Measurements from ENCODE around the gene ATG14.
"Not testable (repeated sequence)": the region's sequence is repeated elsewhere in the genome, so short reads cannot be mapped to it uniquely, and the experiment has no call there.

The ATG14 gene

GRCh38 chr14:55434805-55435174 is 23.2 kb upstream of the ATG14 start:
- H3K4me3 ChIP-seq (ENCODE audit: insufficient read depth, low read depth, low read length, poor library complexity, severe bottlenecking): no peak overlapping the region
- H3K27me3 ChIP-seq (replicated peaks; ENCODE audit: control insufficient read depth, insufficient read depth, low read length, poor library complexity, severe bottlenecking): no peaks in the 10 kb centered on the region
- H3K27ac ChIP-seq (ENCODE audit: insufficient read depth, low read length, poor library complexity, severe bottlenecking): no peak overlapping the region

GRCh38 chr14:55433880-55434804 is 22.5 kb upstream of the ATG14 start:
- Histone ChIP-seq H3K36me3 (ENCODE audit: control insufficient read depth, insufficient read depth, low read length) (no peaks in the 10 kb centered on the region), H3K27me3 (replicated peaks; ENCODE audit: control insufficient read depth, insufficient read depth, low read length, poor library complexity, severe bottlenecking) (no peaks in the 10 kb centered on the region), H3K9me3 (ENCODE audit: control insufficient read depth, low read length) (no peaks in the 10 kb centered on the region), H3K4me3 (ENCODE audit: insufficient read depth, low read depth, low read length, poor library complexity, severe bottlenecking) (peak overlapping the region; percentile 5), H3K27ac (ENCODE audit: insufficient read depth, low read length, poor library complexity, severe bottlenecking) (peak overlapping the region; percentile 27), H3K4me1 (ENCODE audit: control insufficient read depth, insufficient read depth, low read length, poor library complexity, severe bottlenecking) (peaks cover 17% of the 10 kb centered on the region)
- DNase-seq: no peak

More at GRCh38 chr14:55434805-55435174, 23.2 kb upstream of the ATG14 start:
- DNase-seq: no peak
- Histone ChIP-seq H3K9me3 (ENCODE audit: control insufficient read depth, low read length) (no peaks in the 10 kb centered on the region), H3K36me3 (ENCODE audit: control insufficient read depth, insufficient read depth, low read length) (no peaks in the 10 kb centered on the region), H3K4me1 (ENCODE audit: control insufficient read depth, insufficient read depth, low read length, poor library complexity, severe bottlenecking) (peaks cover 17% of the 10 kb centered on the region)

GRCh38 chr14:55432628-55433027 is 21.0 kb upstream of the ATG14 start:
- H3K4me1 ChIP-seq (ENCODE audit: control insufficient read depth, insufficient read depth, low read length, poor library complexity, severe bottlenecking): peaks cover 17% of the 10 kb centered on the region
- H3K4me3 ChIP-seq (ENCODE audit: insufficient read depth, low read depth, low read length, poor library complexity, severe bottlenecking): no peak overlapping the region
- H3K27ac ChIP-seq (ENCODE audit: insufficient read depth, low read length, poor library complexity, severe bottlenecking): no peak overlapping the region
- DNase-seq: no peak
- no peaks in the 10 kb centered on the region for H3K27me3 ChIP-seq (replicated peaks; ENCODE audit: control insufficient read depth, insufficient read depth, low read length, poor library complexity, severe bottlenecking)
- no peaks in the 10 kb centered on the region for H3K36me3 ChIP-seq (ENCODE audit: control insufficient read depth, insufficient read depth, low read length)
- H3K9me3 ChIP-seq (ENCODE audit: control insufficient read depth, low read length): no peaks in the 10 kb centered on the region

GRCh38 chr14:55430024-55430690 is 18.5 kb upstream of the ATG14 start:
- Histone ChIP-seq H3K4me3 (ENCODE audit: insufficient read depth, low read depth, low read length, poor library complexity, severe bottlenecking) (no peak overlapping the region), H3K27ac (ENCODE audit: insufficient read depth, low read length, poor library complexity, severe bottlenecking) (no peak overlapping the region), H3K9me3 (ENCODE audit: control insufficient read depth, low read length) (no peaks in the 10 kb centered on the region), H3K4me1 (ENCODE audit: control insufficient read depth, insufficient read depth, low read length, poor library complexity, severe bottlenecking) (peaks cover 17% of the 10 kb centered on the region), H3K27me3 (replicated peaks; ENCODE audit: control insufficient read depth, insufficient read depth, low read length, poor library complexity, severe bottlenecking) (no peaks in the 10 kb centered on the region), H3K36me3 (ENCODE audit: control insufficient read depth, insufficient read depth, low read length) (no peaks in the 10 kb centered on the region)
- peak in 2 of 3 donors; percentile 20 to 31 for DNase-seq

GRCh38 chr14:55427439-55427838 is 15.8 kb upstream of the ATG14 start:
- no peaks in the 10 kb centered on the region for H3K36me3 ChIP-seq (ENCODE audit: control insufficient read depth, insufficient read depth, low read length)
- no peaks in the 10 kb centered on the region for H3K27me3 ChIP-seq (replicated peaks; ENCODE audit: control insufficient read depth, insufficient read depth, low read length, poor library complexity, severe bottlenecking)
- H3K4me1 ChIP-seq (ENCODE audit: control insufficient read depth, insufficient read depth, low read length, poor library complexity, severe bottlenecking): no peaks in the 10 kb centered on the region
- no peaks in the 10 kb centered on the region for H3K9me3 ChIP-seq (ENCODE audit: control insufficient read depth, low read length)
- no peak for DNase-seq
- H3K4me3 ChIP-seq (ENCODE audit: insufficient read depth, low read depth, low read length, poor library complexity, severe bottlenecking): no peak overlapping the region
- H3K27ac ChIP-seq (ENCODE audit: insufficient read depth, low read length, poor library complexity, severe bottlenecking): no peak overlapping the region

GRCh38 chr14:55426891-55427290 is 15.3 kb upstream of the ATG14 start:
- H3K4me3 ChIP-seq (ENCODE audit: insufficient read depth, low read depth, low read length, poor library complexity, severe bottlenecking): no peak overlapping the region
- no peak overlapping the region for H3K27ac ChIP-seq (ENCODE audit: insufficient read depth, low read length, poor library complexity, severe bottlenecking)
- H3K4me1 ChIP-seq (ENCODE audit: control insufficient read depth, insufficient read depth, low read length, poor library complexity, severe bottlenecking): no peaks in the 10 kb centered on the region
- no peaks in the 10 kb centered on the region for H3K27me3 ChIP-seq (replicated peaks; ENCODE audit: control insufficient read depth, insufficient read depth, low read length, poor library complexity, severe bottlenecking)
- no peaks in the 10 kb centered on the region for H3K36me3 ChIP-seq (ENCODE audit: control insufficient read depth, insufficient read depth, low read length)
- H3K9me3 ChIP-seq (ENCODE audit: control insufficient read depth, low read length): no peaks in the 10 kb centered on the region
- DNase-seq: no peak

GRCh38 chr14:55425091-55425490 is 13.5 kb upstream of the ATG14 start:
- no peak for DNase-seq
- H3K36me3 ChIP-seq (ENCODE audit: control insufficient read depth, insufficient read depth, low read length): no peaks in the 10 kb centered on the region
- no peak overlapping the region for H3K4me3 ChIP-seq (ENCODE audit: insufficient read depth, low read depth, low read length, poor library complexity, severe bottlenecking)
- no peaks in the 10 kb centered on the region for H3K27me3 ChIP-seq (replicated peaks; ENCODE audit: control insufficient read depth, insufficient read depth, low read length, poor library complexity, severe bottlenecking)
- H3K27ac ChIP-seq (ENCODE audit: insufficient read depth, low read length, poor library complexity, severe bottlenecking): no peak overlapping the region
- H3K4me1 ChIP-seq (ENCODE audit: control insufficient read depth, insufficient read depth, low read length, poor library complexity, severe bottlenecking): no peaks in the 10 kb centered on the region
- H3K9me3 ChIP-seq (ENCODE audit: control insufficient read depth, low read length): no peaks in the 10 kb centered on the region

GRCh38 chr14:55423969-55424368 is 12.3 kb upstream of the ATG14 start:
- H3K4me3 ChIP-seq (ENCODE audit: insufficient read depth, low read depth, low read length, poor library complexity, severe bottlenecking): no peak overlapping the region
- no peaks in the 10 kb centered on the region for H3K4me1 ChIP-seq (ENCODE audit: control insufficient read depth, insufficient read depth, low read length, poor library complexity, severe bottlenecking)
- no peaks in the 10 kb centered on the region for H3K36me3 ChIP-seq (ENCODE audit: control insufficient read depth, insufficient read depth, low read length)
- H3K27me3 ChIP-seq (replicated peaks; ENCODE audit: control insufficient read depth, insufficient read depth, low read length, poor library complexity, severe bottlenecking): no peaks in the 10 kb centered on the region
- no peak for DNase-seq
- no peak overlapping the region for H3K27ac ChIP-seq (ENCODE audit: insufficient read depth, low read length, poor library complexity, severe bottlenecking)
- H3K9me3 ChIP-seq (ENCODE audit: control insufficient read depth, low read length): no peaks in the 10 kb centered on the region

- not testable (repeated sequence) for H3K36me3 ChIP-seq (ENCODE audit: control insufficient read depth, insufficient read depth, low read length); H3K4me1 ChIP-seq (ENCODE audit: control insufficient read depth, insufficient read depth, low read length, poor library complexity, severe bottlenecking); DNase-seq; H3K27me3 ChIP-seq (replicated peaks; ENCODE audit: control insufficient read depth, insufficient read depth, low read length, poor library complexity, severe bottlenecking); H3K27ac ChIP-seq (ENCODE audit: insufficient read depth, low read length, poor library complexity, severe bottlenecking); H3K4me3 ChIP-seq (ENCODE audit: insufficient read depth, low read depth, low read length, poor library complexity, severe bottlenecking); H3K9me3 ChIP-seq (ENCODE audit: control insufficient read depth, low read length)
Measured at GRCh38 chr14:55422338-55422737, 10.7 kb upstream of the ATG14 start.

GRCh38 chr14:55419663-55420062 is 8.0 kb upstream of the ATG14 start:
- no peak overlapping the region for H3K4me3 ChIP-seq (ENCODE audit: insufficient read depth, low read depth, low read length, poor library complexity, severe bottlenecking)
- H3K4me1 ChIP-seq (ENCODE audit: control insufficient read depth, insufficient read depth, low read length, poor library complexity, severe bottlenecking): no peaks in the 10 kb centered on the region
- no peaks in the 10 kb centered on the region for H3K27me3 ChIP-seq (replicated peaks; ENCODE audit: control insufficient read depth, insufficient read depth, low read length, poor library complexity, severe bottlenecking)
- DNase-seq: no peak
- H3K27ac ChIP-seq (ENCODE audit: insufficient read depth, low read length, poor library complexity, severe bottlenecking): no peak overlapping the region
- no peaks in the 10 kb centered on the region for H3K36me3 ChIP-seq (ENCODE audit: control insufficient read depth, insufficient read depth, low read length)
- H3K9me3 ChIP-seq (ENCODE audit: control insufficient read depth, low read length): no peaks in the 10 kb centered on the region

All from effector memory CD4-positive, alpha-beta T cell (primary cell).